ENCODE results near the gene MCF2L. TPM values are rescaled to one million over a fixed set of nuclear protein-coding genes. Genes with fewer than 3 reads are reported as not detected.

The MCF2L gene
- total RNA-seq, 2 experiments from 2014 or later = 6.5 to 7.4 TPM

DNA sequence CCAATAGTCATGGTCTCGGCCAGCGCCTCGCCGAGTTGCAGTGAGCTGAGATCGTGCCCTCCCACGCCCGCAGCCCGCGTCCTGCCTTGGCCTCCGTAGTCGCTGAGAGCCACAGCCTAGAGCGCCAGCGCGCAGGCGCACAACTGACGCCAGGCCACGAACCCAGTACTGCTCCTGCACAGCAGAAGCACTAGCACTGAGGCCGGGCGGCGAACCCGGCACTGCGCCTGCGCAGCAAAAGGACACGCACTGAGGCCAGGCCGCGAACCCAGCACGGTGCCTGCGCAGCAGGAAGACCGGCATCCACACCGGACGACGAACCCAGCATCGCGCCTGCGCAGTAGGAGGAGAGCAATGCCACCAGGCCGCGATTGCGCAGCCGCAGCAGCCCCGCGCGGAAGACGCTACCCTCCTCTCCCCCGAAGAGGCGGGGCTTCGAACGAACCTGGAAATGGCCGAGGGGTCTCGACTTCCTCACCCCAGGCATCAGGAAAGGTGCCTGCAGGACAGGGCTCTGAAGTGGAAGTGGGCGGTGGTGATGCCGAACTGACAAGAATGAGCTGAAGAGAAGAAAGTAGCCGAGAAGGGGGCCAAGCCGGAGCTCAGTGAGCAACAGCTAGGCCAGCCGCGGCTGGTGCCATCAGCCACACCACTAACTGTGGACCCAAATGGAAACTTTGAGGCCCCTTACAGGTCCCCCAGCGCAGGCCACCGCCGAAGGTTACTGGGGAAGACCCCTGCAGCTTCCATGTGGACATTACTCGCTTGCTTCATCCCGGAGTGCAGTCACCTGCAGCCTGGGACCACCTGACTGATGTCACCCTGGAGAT is 161.1 kb downstream of the MCF2L start:
- peaks cover 9% of the 10 kb centered on the region for H3K4me1 Mint-ChIP-seq (ENCODE audit: low read depth)
- DNase-seq = peak; percentile 47
- peaks cover 19% of the 10 kb centered on the region for H3K27me3 Mint-ChIP-seq (ENCODE audit: low read depth)
- intact Hi-C loops (cut with micrococcal nuclease) = no loop called here
- CTCF ChIA-PET = interaction anchor here (0.6 kb wide), 1 partner anchor 30 kb away, joined by 3 read pairs; no protein-coding TSS in a partner anchor
- H3K9me3 Mint-ChIP-seq = no peaks in the 10 kb centered on the region
- H3K36me3 Mint-ChIP-seq (ENCODE audit: low read depth) = no peaks in the 10 kb centered on the region
- H3K4me3 Mint-ChIP-seq = peak overlapping the region; percentile 59
- H3K27ac Mint-ChIP-seq = no peak overlapping the region

DNA sequence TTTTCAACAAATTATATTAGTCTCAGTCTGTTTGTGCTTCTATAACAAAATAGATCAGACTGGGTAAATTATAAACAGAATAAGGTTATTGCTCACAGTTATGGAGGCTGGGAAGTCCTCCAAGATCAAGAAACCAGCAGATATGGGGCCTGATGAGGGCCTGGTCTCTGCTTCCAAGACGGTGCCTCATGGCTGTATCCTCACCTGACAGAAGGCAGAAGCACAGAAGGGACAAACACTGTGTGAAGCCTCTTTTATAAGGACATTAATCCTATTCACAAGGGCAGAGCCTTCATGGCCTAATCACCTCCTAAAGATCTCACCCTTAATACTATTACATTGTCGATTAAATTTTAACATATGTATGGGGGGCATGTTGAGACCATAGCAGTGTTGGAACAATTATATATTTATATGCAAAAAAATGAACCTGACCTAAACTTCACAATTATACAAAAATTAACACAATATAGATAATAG is 166.3 kb downstream of the MCF2L start:
- no peak for DNase-seq
- Mint-ChIP-seq H3K9me3 (no peaks in the 10 kb centered on the region), H3K27ac (no peak overlapping the region), H3K27me3 (ENCODE audit: low read depth) (no peaks in the 10 kb centered on the region), H3K4me3 (no peak overlapping the region), H3K4me1 (ENCODE audit: low read depth) (no peaks in the 10 kb centered on the region), H3K36me3 (ENCODE audit: low read depth) (no peaks in the 10 kb centered on the region)
- CTCF ChIA-PET = no interaction called here
- intact Hi-C loops (cut with micrococcal nuclease) = no loop called here

DNA sequence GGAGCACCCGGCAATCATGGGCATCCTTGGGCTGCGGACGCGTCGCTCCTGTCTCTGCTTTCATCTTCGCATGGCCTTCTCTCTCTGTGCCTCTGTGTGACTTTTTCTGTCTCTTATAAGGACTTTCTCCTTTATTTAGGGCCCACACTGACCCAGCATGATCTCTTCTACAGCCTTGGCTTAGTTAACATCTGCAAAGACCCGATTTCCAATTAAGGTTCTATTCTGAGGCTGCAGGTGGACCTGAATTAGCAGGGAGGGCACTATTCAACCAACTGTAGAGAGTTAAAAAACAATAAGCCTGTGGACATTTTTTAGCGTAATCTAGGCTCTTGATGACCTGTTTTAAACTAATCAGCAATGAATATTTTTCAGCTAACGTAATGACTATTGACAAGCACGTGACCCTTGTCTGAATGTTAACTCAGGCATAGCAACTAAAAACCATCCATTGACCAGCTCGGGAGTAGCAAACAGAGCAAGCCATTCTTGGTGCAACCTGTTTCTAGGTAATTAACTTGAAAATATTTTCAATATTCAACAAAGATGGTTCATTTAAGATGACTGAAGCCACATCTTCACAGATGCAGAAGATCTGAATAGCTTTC is 168.8 kb downstream of the MCF2L start:
- Mint-ChIP-seq H3K4me3 (no peak overlapping the region), H3K9me3 (no peaks in the 10 kb centered on the region), H3K4me1 (ENCODE audit: low read depth) (no peaks in the 10 kb centered on the region), H3K27ac (no peak overlapping the region), H3K27me3 (ENCODE audit: low read depth) (no peaks in the 10 kb centered on the region), H3K36me3 (ENCODE audit: low read depth) (no peaks in the 10 kb centered on the region)
- CTCF ChIA-PET = no interaction called here
- intact Hi-C loops (cut with micrococcal nuclease) = no loop called here
- no peak for DNase-seq

DNA sequence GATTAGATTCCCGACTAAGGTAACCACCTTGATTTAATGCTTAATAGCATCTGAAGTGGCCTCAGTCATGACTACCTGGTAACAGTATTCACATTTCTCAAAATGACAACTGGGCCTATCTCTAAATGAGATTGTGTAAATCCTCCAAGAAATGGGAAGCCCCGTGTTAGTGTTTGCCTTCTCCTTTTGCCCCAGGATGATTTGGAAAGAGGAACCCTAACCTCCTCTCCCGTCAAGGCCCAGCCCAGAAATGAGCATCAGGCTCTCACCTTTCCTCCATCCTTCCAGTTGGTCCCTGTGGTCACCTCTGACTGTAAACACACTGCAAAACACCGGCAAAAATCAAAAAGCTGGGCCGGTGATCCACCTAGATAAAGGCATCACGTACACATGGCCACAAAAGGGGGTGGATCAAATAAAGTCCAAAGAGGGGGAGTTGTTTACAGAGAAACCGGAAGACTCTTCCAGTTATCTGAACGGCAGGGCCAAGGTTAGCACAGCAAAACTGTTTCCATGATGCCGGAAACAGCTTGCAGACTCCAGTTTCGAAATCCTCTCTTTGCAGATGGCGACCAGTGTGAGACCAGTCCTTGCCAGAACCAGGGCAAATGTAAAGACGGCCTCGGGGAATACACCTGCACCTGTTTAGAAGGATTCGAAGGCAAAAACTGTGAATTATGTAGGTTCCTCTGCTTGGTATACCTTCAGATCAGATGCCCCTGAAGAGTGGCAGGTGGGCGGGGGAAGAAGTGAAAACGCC is 170.0 kb downstream of the MCF2L start:
- H3K9me3 Mint-ChIP-seq = no peaks in the 10 kb centered on the region
- no peak overlapping the region for H3K4me3 Mint-ChIP-seq
- no peaks in the 10 kb centered on the region for H3K36me3 Mint-ChIP-seq (ENCODE audit: low read depth)
- intact Hi-C loops (cut with micrococcal nuclease) = no loop called here
- H3K27me3 Mint-ChIP-seq (ENCODE audit: low read depth) = no peaks in the 10 kb centered on the region
- CTCF ChIA-PET = no interaction called here
- DNase-seq = no peak
- H3K4me1 Mint-ChIP-seq (ENCODE audit: low read depth) = no peaks in the 10 kb centered on the region
- no peak overlapping the region for H3K27ac Mint-ChIP-seq

DNA sequence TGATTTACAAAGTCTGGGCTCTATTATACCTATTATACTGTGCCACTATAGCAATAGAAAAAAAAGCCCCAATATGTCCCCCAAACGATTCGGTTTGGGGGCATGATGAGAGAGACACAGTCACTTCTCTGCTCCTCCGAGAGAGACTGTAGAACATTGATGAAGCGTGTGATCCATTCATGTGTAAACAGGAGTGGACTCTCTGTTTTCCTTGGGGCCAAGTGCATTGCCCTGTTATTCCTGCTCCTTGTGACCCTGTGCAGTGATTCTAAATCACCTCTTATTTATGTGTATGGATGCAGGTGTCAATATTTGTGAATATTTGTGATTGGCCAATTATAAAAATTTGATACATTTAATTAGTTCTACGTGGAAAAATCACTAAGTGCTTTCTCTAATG is 170.6 kb downstream of the MCF2L start:
- CTCF ChIA-PET = interaction anchor here (0.7 kb wide), 1 partner anchor 11 kb away, joined by 9 read pairs; no protein-coding TSS in a partner anchor
- H3K4me3 Mint-ChIP-seq = no peak overlapping the region
- no peaks in the 10 kb centered on the region for H3K9me3 Mint-ChIP-seq
- intact Hi-C loops (cut with micrococcal nuclease) = no loop called here
- H3K36me3 Mint-ChIP-seq (ENCODE audit: low read depth) = no peaks in the 10 kb centered on the region
- no peaks in the 10 kb centered on the region for H3K27me3 Mint-ChIP-seq (ENCODE audit: low read depth)
- no peaks in the 10 kb centered on the region for H3K4me1 Mint-ChIP-seq (ENCODE audit: low read depth)
- DNase-seq = no peak
- H3K27ac Mint-ChIP-seq = no peak overlapping the region

DNA sequence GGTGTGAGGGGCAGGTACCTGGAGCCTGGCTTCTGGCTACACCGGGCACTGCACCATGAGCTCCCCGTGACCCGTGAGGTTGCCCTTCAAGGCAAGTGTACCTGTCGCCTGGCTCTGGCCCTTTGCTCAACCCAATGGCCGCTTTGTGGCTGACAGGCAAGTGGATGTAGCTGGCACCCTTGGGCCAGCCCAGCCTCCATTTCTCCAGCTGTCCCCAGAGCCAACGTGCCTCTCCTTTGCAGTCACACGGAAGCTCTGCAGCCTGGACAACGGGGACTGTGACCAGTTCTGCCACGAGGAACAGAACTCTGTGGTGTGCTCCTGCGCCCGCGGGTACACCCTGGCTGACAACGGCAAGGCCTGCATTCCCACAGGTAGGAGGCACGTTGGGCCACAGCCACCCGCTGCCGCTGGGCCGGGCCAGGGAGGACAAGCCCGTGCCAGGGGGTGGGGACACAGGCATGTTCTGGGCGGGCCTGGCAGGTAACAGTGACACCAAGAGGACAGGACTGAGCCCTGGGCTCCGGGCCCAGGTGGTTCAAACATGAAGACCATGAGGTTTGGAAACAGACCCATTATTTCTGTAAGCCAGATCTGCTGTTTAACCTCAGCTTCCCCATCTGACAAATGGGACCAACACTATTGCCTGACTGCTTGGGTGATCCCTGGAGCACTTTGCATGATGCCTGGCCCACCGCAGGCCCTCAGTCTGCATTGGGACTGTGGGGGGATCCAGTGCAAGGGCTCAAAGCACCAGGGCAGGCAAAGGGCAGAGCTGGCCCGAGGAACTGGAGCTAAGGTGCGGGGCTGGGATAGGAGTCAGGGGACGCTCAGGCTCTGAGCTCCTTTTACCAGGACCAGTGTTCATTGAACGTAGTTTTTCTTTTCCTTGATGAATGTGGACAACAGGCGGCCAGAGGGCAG is 171.9 kb downstream of the MCF2L start:
- H3K27ac Mint-ChIP-seq = no peak overlapping the region
- peaks cover 6% of the 10 kb centered on the region for H3K9me3 Mint-ChIP-seq
- CTCF ChIA-PET = no interaction called here
- H3K27me3 Mint-ChIP-seq (ENCODE audit: low read depth) = no peaks in the 10 kb centered on the region
- intact Hi-C loops (cut with micrococcal nuclease) = no loop called here
- no peak for DNase-seq
- peaks cover 8% of the 10 kb centered on the region for H3K4me1 Mint-ChIP-seq (ENCODE audit: low read depth)
- H3K4me3 Mint-ChIP-seq = no peak overlapping the region
- H3K36me3 Mint-ChIP-seq (ENCODE audit: low read depth) = peaks cover 1% of the 10 kb centered on the region

DNA sequence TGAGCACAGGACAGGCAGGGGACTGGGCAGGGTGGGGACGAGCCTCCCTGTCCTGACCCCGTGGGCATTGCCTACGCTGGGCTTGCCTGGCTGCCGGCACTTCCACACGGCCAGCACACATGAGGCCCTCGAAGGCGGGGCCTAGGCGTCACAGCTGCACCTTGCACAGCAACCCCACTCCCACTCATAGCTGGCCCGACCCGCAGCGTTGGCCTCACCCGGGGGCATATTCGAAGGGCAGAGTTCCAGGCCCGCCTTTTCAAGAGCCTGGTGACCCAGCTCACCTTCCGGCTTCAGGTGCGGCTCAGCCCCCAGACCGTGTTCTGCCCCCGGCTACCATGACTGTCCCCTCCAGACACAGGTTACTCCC is 172.6 kb downstream of the MCF2L start:
- no peak for DNase-seq
- CTCF ChIA-PET = no interaction called here
- H3K27me3 Mint-ChIP-seq (ENCODE audit: low read depth) = no peaks in the 10 kb centered on the region
- H3K9me3 Mint-ChIP-seq = peaks cover 6% of the 10 kb centered on the region
- peaks cover 9% of the 10 kb centered on the region for H3K4me1 Mint-ChIP-seq (ENCODE audit: low read depth)
- H3K36me3 Mint-ChIP-seq (ENCODE audit: low read depth) = peaks cover 1% of the 10 kb centered on the region
- no peak overlapping the region for H3K27ac Mint-ChIP-seq
- no peak overlapping the region for H3K4me3 Mint-ChIP-seq
- intact Hi-C loops (cut with micrococcal nuclease) = no loop called here

DNA sequence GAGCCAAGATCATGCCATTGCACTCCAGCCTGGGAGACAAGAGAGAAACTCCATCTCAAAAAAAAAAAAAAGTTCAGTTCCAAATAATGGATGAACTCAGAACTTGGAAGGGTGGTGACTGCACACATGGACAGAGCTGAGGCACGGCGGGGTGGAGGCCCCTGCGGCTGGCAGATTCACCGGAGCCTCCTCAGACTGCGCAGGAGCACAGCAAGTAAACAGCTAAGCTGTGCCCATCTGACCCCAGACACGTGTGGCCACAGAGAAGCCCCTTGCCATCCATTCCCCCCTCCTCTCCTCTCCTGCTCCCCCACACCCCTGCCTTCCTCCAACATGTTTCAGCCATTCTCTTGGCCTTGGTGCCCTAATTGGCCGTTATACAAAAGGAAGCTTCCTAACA is 173.9 kb downstream of the MCF2L start:
- Mint-ChIP-seq H3K4me1 (ENCODE audit: low read depth) (peaks cover 9% of the 10 kb centered on the region), H3K27ac (no peak overlapping the region), H3K27me3 (ENCODE audit: low read depth) (no peaks in the 10 kb centered on the region), H3K36me3 (ENCODE audit: low read depth) (peaks cover 1% of the 10 kb centered on the region), H3K4me3 (no peak overlapping the region), H3K9me3 (peaks cover 6% of the 10 kb centered on the region)
- intact Hi-C loops (cut with micrococcal nuclease) = no loop called here
- CTCF ChIA-PET = interaction anchor here (0.7 kb wide), 1 partner anchor 76 kb away, joined by 5 read pairs; no protein-coding TSS in a partner anchor
- no peak for DNase-seq

DNA sequence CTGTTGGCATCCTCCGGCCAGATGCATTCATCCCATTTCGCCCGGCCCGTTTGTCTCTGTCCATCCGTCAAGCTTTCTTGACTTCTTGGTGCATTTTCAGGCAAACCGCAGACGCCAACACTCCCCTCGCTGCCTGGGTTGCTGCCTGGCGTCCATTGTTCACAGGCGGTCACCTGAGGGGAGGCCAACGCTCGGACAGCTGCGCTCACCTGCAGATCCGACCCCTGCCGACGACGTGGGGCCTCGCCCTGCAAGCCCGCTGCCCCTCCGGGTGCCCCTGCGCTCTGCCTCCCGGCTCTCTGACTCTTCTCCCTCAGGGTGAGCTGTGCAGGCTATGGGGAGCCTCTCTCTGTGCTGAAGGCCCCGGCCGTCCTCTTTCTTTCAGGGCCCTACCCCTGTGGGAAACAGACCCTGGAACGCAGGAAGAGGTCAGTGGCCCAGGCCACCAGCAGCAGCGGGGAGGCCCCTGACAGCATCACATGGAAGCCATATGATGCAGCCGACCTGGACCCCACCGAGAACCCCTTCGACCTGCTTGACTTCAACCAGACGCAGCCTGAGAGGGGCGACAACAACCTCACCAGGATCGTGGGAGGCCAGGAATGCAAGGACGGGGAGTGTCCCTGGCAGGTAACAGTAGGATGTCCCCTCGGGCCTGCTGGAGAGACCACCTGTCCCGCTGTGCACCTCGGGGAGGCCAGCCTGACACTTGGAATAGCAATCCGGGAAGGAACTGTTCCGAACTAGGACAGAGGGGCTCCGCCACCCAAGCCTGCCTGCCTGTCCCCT is 174.6 kb downstream of the MCF2L start:
- peaks cover 1% of the 10 kb centered on the region for H3K36me3 Mint-ChIP-seq (ENCODE audit: low read depth)
- H3K27me3 Mint-ChIP-seq (ENCODE audit: low read depth) = no peaks in the 10 kb centered on the region
- no peak for DNase-seq
- CTCF ChIA-PET = no interaction called here
- peaks cover 6% of the 10 kb centered on the region for H3K9me3 Mint-ChIP-seq
- peaks cover 9% of the 10 kb centered on the region for H3K4me1 Mint-ChIP-seq (ENCODE audit: low read depth)
- H3K27ac Mint-ChIP-seq = no peak overlapping the region
- H3K4me3 Mint-ChIP-seq = no peak overlapping the region
- intact Hi-C loops (cut with micrococcal nuclease) = no loop called here

DNA sequence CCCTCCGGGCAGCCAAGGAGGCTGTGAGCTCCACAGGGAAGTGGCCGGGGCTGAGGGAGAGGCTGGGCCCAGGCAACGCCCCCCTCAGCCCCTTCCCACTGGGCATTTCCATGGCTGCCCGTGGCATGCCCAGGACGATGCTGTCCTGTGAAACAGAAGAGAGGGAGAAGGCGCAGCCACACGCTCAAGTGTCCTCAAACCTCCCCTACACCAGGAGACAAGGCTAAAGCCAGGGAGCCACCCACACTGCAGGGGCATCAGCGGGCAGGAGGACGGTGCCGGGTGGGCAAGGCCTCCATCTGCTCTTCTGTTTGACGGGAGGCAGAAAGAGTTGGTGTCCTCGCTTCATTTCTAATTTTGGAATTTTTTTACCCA is 175.2 kb downstream of the MCF2L start:
- intact Hi-C loops (cut with micrococcal nuclease) = no loop called here
- H3K27me3 Mint-ChIP-seq (ENCODE audit: low read depth) = no peaks in the 10 kb centered on the region
- H3K9me3 Mint-ChIP-seq = peaks cover 6% of the 10 kb centered on the region
- CTCF ChIA-PET = no interaction called here
- H3K4me1 Mint-ChIP-seq (ENCODE audit: low read depth) = peaks cover 9% of the 10 kb centered on the region
- no peak for DNase-seq
- H3K36me3 Mint-ChIP-seq (ENCODE audit: low read depth) = peaks cover 1% of the 10 kb centered on the region
- H3K4me3 Mint-ChIP-seq = no peak overlapping the region
- no peak overlapping the region for H3K27ac Mint-ChIP-seq

DNA sequence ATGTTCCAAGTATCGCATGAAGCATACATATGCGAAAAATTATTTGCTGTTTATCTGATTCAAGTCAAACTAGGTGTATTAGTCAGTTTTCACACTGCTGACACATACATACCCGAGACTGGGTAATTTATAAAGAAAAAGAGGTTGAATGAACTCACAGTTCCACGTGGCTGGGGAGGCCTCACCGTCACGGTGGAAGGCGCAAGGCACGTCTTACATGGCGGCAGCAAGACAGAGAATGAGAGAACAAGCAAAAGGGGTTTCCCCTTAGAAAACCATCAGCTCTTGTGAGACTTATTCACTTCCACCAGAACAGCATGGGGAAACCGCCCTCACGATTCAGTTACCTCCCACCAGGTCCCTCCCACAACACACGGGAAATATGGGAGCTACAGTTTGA is 176.5 kb downstream of the MCF2L start:
- H3K27ac Mint-ChIP-seq = no peak overlapping the region
- H3K27me3 Mint-ChIP-seq (ENCODE audit: low read depth) = no peaks in the 10 kb centered on the region
- peak; percentile 71 for DNase-seq
- H3K36me3 Mint-ChIP-seq (ENCODE audit: low read depth) = peaks cover 1% of the 10 kb centered on the region
- intact Hi-C loops (cut with micrococcal nuclease) = loop anchor here (1.0 kb wide), 1 partner anchor 42 kb away; no protein-coding TSS in a partner anchor
- peaks cover 9% of the 10 kb centered on the region for H3K4me1 Mint-ChIP-seq (ENCODE audit: low read depth)
- CTCF ChIA-PET = no interaction called here
- H3K9me3 Mint-ChIP-seq = peaks cover 6% of the 10 kb centered on the region
- H3K4me3 Mint-ChIP-seq = no peak overlapping the region
